NCI-H1048 (cell line): Measurements from ENCODE around the gene PNMA1.

Source experiments
- DNase-seq: peaks from one replicate; lab custom pipeline; 2025; lab: John Stamatoyannopoulos, UW

The PNMA1 gene

GRCh38 chr14:73663548-73664212 is 50.5 kb downstream of the PNMA1 start:
- no peak for DNase-seq

GRCh38 chr14:73662487-73662943 is 51.7 kb downstream of the PNMA1 start:
- DNase-seq, result no peak

- no peak for DNase-seq
Observed at GRCh38 chr14:73661872-73662271, 52.3 kb downstream of the PNMA1 start.
